Measurements from ENCODE around the gene ANO10. TPM values are rescaled to one million over a fixed set of nuclear protein-coding genes. Genes with fewer than 3 reads are reported as not detected.
A peak's percentile ranks its signal among the peaks of the same experiment; 100 is the strongest.

Gene ANO10
- total RNA-seq, 1 donor from 2014 or later: 45.4 TPM

DNA sequence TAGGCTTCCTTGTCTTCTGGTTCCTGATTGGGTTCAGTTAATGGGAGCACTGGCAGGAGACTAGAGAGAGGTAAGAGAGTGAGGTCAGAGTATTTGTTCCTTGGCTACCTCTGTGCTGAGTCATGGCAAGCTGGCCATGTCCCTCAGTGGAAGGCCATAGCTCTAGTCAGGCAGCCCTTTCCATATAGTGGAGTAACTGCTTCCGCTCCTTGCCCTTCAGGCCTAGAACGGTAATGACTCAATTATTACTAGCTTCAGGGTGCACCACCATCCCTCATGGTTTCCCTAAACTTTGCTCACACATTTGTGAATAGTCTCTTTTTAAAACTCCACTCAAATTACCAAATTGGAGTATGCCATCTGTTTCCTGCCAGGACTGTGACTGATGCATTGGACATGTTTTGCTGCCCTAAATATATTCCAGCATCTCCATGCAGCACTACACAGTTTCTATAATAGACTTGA is 10.5 kb upstream of the ANO10 start:
- Histone ChIP-seq H3K36me3 (ENCODE audit: insufficient read depth, low read length) (no peaks in the 10 kb centered on the region), H3K27ac (ENCODE audit: low read depth, low read length) (peak overlapping the region; percentile 3), H3K9me3 (ENCODE audit: insufficient read depth, low read depth, low read length) (no peaks in the 10 kb centered on the region), H3K4me1 (ENCODE audit: insufficient read depth, low read length) (peaks cover 7% of the 10 kb centered on the region), H3K4me3 (ENCODE audit: insufficient read depth, low read depth, low read length) (no peak overlapping the region), H3K27me3 (ENCODE audit: insufficient read depth, low read length) (no peaks in the 10 kb centered on the region), H2AFZ (ENCODE audit: low read depth, low read length) (peak overlapping the region; percentile 3), H4K20me1 (ENCODE audit: insufficient read depth, low read length) (no peaks in the 10 kb centered on the region), H3K4me2 (ENCODE audit: low read length) (peak overlapping the region; percentile 4), H3K9ac (ENCODE audit: low read length) (no peak overlapping the region), H3K79me2 (ENCODE audit: insufficient read depth, low read length) (no peaks in the 10 kb centered on the region)
- Mint-ChIP-seq H3K36me3 (ENCODE audit: low read depth, unreplicated experiment) (no peaks in the 10 kb centered on the region), H3K27me3 (ENCODE audit: low read depth, unreplicated experiment) (no peaks in the 10 kb centered on the region), H3K27ac (ENCODE audit: unreplicated experiment) (peak overlapping the region; percentile 63), H3K4me3 (ENCODE audit: unreplicated experiment) (no peak overlapping the region), H3K4me1 (ENCODE audit: low read depth, unreplicated experiment) (peaks cover 10% of the 10 kb centered on the region), H3K9me3 (ENCODE audit: unreplicated experiment) (peaks cover 2% of the 10 kb centered on the region)
- FAIRE-seq: peak; percentile 87
- DNase-seq (ENCODE audit: low read depth): peak; percentile 89
- TF ChIP-seq, protein P1, sequence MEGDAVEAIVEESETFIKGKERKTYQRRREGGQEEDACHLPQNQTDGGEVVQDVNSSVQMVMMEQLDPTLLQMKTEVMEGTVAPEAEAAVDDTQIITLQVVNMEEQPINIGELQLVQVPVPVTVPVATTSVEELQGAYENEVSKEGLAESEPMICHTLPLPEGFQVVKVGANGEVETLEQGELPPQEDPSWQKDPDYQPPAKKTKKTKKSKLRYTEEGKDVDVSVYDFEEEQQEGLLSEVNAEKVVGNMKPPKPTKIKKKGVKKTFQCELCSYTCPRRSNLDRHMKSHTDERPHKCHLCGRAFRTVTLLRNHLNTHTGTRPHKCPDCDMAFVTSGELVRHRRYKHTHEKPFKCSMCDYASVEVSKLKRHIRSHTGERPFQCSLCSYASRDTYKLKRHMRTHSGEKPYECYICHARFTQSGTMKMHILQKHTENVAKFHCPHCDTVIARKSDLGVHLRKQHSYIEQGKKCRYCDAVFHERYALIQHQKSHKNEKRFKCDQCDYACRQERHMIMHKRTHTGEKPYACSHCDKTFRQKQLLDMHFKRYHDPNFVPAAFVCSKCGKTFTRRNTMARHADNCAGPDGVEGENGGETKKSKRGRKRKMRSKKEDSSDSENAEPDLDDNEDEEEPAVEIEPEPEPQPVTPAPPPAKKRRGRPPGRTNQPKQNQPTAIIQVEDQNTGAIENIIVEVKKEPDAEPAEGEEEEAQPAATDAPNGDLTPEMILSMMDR (IDR thresholded peaks at IDR 0.05; ENCODE audit: insufficient read depth, low read depth, low read length): no peak
- no peak for TF ChIP-seq EZH2 (IDR thresholded peaks at IDR 0.05; ENCODE audit: insufficient read depth, low read length)

- no peak for FAIRE-seq
- H3K9me3 Mint-ChIP-seq (ENCODE audit: unreplicated experiment): peaks cover 2% of the 10 kb centered on the region
- Histone ChIP-seq H3K4me2 (ENCODE audit: low read length) (no peak overlapping the region), H3K4me1 (ENCODE audit: insufficient read depth, low read length) (peaks cover 7% of the 10 kb centered on the region), H3K79me2 (ENCODE audit: insufficient read depth, low read length) (no peaks in the 10 kb centered on the region), H3K27ac (ENCODE audit: low read depth, low read length) (no peak overlapping the region), H4K20me1 (ENCODE audit: insufficient read depth, low read length) (no peaks in the 10 kb centered on the region), H3K36me3 (ENCODE audit: insufficient read depth, low read length) (no peaks in the 10 kb centered on the region), H2AFZ (ENCODE audit: low read depth, low read length) (no peak overlapping the region), H3K27me3 (ENCODE audit: insufficient read depth, low read length) (no peaks in the 10 kb centered on the region), H3K9ac (ENCODE audit: low read length) (no peak overlapping the region), H3K9me3 (ENCODE audit: insufficient read depth, low read depth, low read length) (no peaks in the 10 kb centered on the region), H3K4me3 (ENCODE audit: insufficient read depth, low read depth, low read length) (no peak overlapping the region)
- no peak for DNase-seq (ENCODE audit: low read depth)
- no peak overlapping the region for H3K27ac Mint-ChIP-seq (ENCODE audit: unreplicated experiment)
- no peaks in the 10 kb centered on the region for H3K27me3 Mint-ChIP-seq (ENCODE audit: low read depth, unreplicated experiment)
- TF ChIP-seq, protein P1 (IDR thresholded peaks at IDR 0.05; ENCODE audit: insufficient read depth, low read depth, low read length): no peak
- no peak for TF ChIP-seq EZH2 (IDR thresholded peaks at IDR 0.05; ENCODE audit: insufficient read depth, low read length)
- H3K4me1 Mint-ChIP-seq (ENCODE audit: low read depth, unreplicated experiment): peaks cover 10% of the 10 kb centered on the region
- no peak overlapping the region for H3K4me3 Mint-ChIP-seq (ENCODE audit: unreplicated experiment)
- H3K36me3 Mint-ChIP-seq (ENCODE audit: low read depth, unreplicated experiment): no peaks in the 10 kb centered on the region
These were observed 7.9 kb upstream of the ANO10 start for GRCh38 chr3:43629741-43630140.

DNA sequence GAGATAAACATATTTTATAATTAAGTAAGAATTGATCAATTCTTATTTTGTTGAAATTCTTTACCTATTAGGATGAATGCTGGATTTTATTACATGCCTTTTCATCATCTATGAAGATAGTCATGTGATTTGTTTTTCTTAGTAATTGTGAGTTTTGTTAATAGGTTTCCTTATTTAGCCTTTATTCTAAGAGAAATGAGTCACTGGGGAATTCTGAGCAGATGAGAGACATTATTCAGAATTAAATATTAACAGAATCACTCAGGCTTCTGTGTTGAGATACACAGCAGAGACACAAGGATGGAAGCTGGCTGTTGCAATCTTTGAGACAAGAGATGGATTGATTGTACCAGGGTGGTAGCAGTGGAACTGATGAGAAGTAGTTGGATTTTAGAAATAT is 7.4 kb upstream of the ANO10 start:
- no peak overlapping the region for H3K4me2 ChIP-seq (ENCODE audit: low read length)
- no peaks in the 10 kb centered on the region for H3K9me3 ChIP-seq (ENCODE audit: insufficient read depth, low read depth, low read length)
- TF ChIP-seq, protein P1 (IDR thresholded peaks at IDR 0.05; ENCODE audit: insufficient read depth, low read depth, low read length): no peak
- TF ChIP-seq EZH2 (IDR thresholded peaks at IDR 0.05; ENCODE audit: insufficient read depth, low read length): no peak
- H3K36me3 ChIP-seq (ENCODE audit: insufficient read depth, low read length): no peaks in the 10 kb centered on the region
- H3K4me3 Mint-ChIP-seq (ENCODE audit: unreplicated experiment): no peak overlapping the region
- no peaks in the 10 kb centered on the region for H4K20me1 ChIP-seq (ENCODE audit: insufficient read depth, low read length)
- DNase-seq (ENCODE audit: low read depth) (no peak), FAIRE-seq (no peak)
- no peak overlapping the region for H3K9ac ChIP-seq (ENCODE audit: low read length)
- no peaks in the 10 kb centered on the region for H3K36me3 Mint-ChIP-seq (ENCODE audit: low read depth, unreplicated experiment)
- H3K27me3 Mint-ChIP-seq (ENCODE audit: low read depth, unreplicated experiment): no peaks in the 10 kb centered on the region
- H3K4me1 Mint-ChIP-seq (ENCODE audit: low read depth, unreplicated experiment): peaks cover 10% of the 10 kb centered on the region
- H3K27ac ChIP-seq (ENCODE audit: low read depth, low read length): no peak overlapping the region
- peaks cover 2% of the 10 kb centered on the region for H3K9me3 Mint-ChIP-seq (ENCODE audit: unreplicated experiment)
- no peaks in the 10 kb centered on the region for H3K79me2 ChIP-seq (ENCODE audit: insufficient read depth, low read length)
- H2AFZ ChIP-seq (ENCODE audit: low read depth, low read length): no peak overlapping the region
- no peaks in the 10 kb centered on the region for H3K27me3 ChIP-seq (ENCODE audit: insufficient read depth, low read length)
- no peak overlapping the region for H3K27ac Mint-ChIP-seq (ENCODE audit: unreplicated experiment)
- peaks cover 7% of the 10 kb centered on the region for H3K4me1 ChIP-seq (ENCODE audit: insufficient read depth, low read length)
- no peak overlapping the region for H3K4me3 ChIP-seq (ENCODE audit: insufficient read depth, low read depth, low read length)
